ENCODE measurements around the gene TIMM17B. TPM values are rescaled to one million over a fixed set of nuclear protein-coding genes. Genes with fewer than 3 reads are reported as not detected.

TIMM17B gene
- total RNA-seq, 4 donors from 2014 or later = 4.1 to 29.5 (median 17.2) TPM

DNA sequence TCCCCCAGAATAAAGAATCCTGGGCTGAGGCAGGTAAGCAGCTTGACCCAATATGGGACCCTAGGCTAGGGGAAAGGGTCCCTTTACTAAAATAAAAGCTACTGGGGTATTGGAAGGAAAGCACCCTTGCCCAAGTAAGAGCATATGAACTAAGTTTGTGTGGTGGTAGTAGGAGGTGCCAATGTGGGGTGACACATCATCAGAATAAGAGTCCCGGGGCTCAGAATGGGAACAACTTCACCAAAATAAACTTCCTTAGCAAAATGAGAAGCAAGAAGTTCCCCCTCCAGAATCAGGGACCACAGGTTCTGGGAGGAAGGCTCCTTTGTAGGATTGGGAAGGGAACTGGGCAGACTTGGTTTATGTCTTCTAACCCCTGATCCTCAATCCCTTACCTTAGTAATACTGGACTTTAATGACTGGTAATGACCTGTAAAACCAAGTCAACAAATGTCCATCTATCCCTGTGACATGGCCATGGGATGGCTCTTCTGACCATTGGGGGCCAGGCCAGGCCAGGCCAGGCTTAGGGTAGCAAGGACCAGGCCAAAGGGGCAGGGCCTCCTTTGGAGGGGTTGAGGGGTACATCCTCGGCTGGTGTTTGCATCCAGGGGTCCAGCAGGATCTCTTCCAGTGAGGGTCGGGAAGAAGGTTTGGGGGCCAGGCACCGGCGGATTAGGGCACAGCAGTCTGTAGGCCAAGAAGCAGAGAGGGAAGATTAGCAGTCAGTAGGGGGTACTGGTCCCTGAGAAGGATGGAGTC, 16.2 kb upstream of the TIMM17B start:
- no peaks in the 10 kb centered on the region for H3K9me3 ChIP-seq
- no peaks in the 10 kb centered on the region for H3K27me3 ChIP-seq
- no peaks in the 10 kb centered on the region for H3K4me1 ChIP-seq
- no peaks in the 10 kb centered on the region for H3K36me3 ChIP-seq
- H3K4me3 ChIP-seq = no peak overlapping the region
- DNase-seq = no peak
- TF ChIP-seq, protein P1, sequence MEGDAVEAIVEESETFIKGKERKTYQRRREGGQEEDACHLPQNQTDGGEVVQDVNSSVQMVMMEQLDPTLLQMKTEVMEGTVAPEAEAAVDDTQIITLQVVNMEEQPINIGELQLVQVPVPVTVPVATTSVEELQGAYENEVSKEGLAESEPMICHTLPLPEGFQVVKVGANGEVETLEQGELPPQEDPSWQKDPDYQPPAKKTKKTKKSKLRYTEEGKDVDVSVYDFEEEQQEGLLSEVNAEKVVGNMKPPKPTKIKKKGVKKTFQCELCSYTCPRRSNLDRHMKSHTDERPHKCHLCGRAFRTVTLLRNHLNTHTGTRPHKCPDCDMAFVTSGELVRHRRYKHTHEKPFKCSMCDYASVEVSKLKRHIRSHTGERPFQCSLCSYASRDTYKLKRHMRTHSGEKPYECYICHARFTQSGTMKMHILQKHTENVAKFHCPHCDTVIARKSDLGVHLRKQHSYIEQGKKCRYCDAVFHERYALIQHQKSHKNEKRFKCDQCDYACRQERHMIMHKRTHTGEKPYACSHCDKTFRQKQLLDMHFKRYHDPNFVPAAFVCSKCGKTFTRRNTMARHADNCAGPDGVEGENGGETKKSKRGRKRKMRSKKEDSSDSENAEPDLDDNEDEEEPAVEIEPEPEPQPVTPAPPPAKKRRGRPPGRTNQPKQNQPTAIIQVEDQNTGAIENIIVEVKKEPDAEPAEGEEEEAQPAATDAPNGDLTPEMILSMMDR (IDR thresholded peaks at IDR 0.05) = no peak
- no peak for TF ChIP-seq POLR2A (IDR thresholded peaks at IDR 0.05)
- H3K27ac ChIP-seq = no peak overlapping the region
- intact Hi-C loops (cut with DNase I; ENCODE audit: low total_unique reads) = no loop called here

DNA sequence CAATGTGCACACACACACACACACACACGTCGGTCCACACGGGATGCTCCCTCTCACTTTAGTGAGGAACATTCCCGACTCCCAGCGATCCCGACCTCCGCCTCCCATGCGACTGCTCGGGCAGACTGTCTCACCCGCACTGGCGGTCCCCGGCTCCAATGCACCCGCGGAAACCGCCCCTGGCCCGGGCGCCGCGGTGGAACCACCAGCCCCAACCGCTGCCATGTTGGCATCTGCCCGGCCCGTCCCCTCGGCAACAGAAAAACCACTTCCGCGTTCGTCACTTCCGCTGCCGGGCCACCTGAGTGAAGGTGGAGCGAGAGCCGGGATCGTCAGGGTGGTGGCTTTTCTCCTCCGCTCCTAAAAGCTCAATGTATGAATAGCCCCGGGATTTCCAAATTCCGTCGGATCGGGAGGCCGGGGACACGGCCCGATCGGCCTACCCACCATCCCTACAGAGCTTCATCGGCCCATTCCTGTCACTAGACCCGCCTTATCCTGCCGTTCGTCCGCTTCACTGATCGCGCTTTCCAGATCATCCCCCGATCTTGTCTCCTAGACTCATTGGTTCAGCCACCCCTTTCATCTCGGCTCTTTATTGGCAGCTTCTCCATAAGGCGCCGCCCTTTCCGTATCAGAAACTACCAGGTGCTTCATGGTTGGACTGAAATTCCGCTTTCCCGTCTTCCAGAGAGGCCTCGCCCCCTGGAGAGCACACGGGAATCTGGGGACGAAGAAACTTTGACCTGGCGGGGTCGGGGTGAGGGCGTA, 14.0 kb upstream of the TIMM17B start, which contains the start of gene SLC35A2:
Gene SLC35A2, minus strand, starts transcription at position 235 of the 771 bp plus-strand sequence. Its CDS starts 10 bp downstream, at position 225.
- DNase-seq = peak; percentile 74 to 78
- intact Hi-C loops (cut with DNase I; ENCODE audit: low total_unique reads) = no loop called here
- Histone ChIP-seq H3K4me1 (no peaks in the 10 kb centered on the region), H3K4me3 (peak within 1 kb of the TSS; percentile 44 to 58), H3K27ac (peak within 1 kb of the TSS; percentile 51 to 66), H3K9me3 (no peaks in the 10 kb centered on the region), H3K36me3 (no peaks in the 10 kb centered on the region), H3K27me3 (no peaks in the 10 kb centered on the region)
- TF ChIP-seq POLR2A (IDR thresholded peaks at IDR 0.05) = peak; percentile 33 to 52
- TF ChIP-seq, protein P1 (IDR thresholded peaks at IDR 0.05) = no peak

DNA sequence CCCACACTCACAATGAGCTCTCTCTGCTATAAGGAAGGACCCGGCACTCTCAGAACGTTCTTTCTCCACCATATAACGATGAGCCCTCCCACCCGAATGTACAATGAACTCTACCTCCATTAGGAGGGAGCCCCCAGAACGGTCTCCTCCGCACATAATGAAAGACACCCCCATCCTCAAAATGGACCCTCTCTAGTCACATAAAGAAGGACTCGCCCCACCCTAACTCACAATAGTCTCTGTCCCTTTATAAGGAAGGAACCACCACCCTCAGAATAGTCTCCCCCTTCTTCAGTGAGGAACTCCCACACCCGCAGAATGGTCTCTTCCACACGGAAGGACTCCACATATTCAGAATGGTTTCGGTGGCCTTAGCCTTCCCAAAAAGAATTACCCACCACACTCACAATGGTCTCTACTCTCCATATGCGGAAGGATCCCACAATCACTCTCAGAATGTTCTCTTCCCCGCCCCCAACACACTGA, 13.4 kb upstream of the TIMM17B start:
- intact Hi-C loops (cut with DNase I; ENCODE audit: low total_unique reads) = no loop called here
- Histone ChIP-seq H3K4me1 (no peaks in the 10 kb centered on the region), H3K27me3 (no peaks in the 10 kb centered on the region), H3K9me3 (no peaks in the 10 kb centered on the region), H3K4me3 (peak overlapping the region; percentile 44 to 58), H3K27ac (peak overlapping the region; percentile 51 to 66), H3K36me3 (no peaks in the 10 kb centered on the region)
- TF ChIP-seq, protein P1 (IDR thresholded peaks at IDR 0.05) = no peak
- no peak for TF ChIP-seq POLR2A (IDR thresholded peaks at IDR 0.05)
- DNase-seq = no peak

DNA sequence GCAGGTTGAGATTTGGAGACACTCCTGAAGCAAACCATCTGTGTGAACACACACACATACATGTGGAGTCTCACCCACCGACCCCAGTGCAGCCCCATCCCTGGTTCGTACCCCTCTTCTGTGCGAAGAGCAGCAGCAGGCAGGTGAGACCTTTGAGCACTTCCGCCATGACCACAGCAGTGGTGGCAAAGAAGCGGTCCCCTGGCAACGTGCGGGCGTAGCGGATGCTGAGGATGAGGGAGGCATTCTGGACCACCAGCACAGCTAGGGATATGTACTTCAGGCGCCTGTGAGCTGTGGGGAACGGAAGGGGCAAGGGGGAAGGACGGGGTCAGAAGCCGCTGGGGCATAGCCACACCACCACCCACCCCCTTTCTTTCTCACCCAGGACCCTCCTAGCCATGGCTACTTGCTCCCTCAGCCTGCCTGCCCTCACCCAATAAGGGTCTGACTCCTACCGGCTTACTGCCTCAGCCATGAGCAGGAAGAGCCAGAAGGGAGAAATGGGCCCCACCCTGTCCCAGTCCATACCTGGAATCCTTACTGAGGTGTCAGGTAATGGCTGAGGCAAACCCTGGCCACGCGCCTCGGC, 12.2 kb upstream of the TIMM17B start:
- Histone ChIP-seq H3K4me1 (no peaks in the 10 kb centered on the region), H3K4me3 (no peak overlapping the region), H3K9me3 (no peaks in the 10 kb centered on the region), H3K36me3 (no peaks in the 10 kb centered on the region), H3K27me3 (no peaks in the 10 kb centered on the region), H3K27ac (no peak overlapping the region)
- DNase-seq = no peak
- TF ChIP-seq POLR2A (IDR thresholded peaks at IDR 0.05) = no peak
- TF ChIP-seq, protein P1 (IDR thresholded peaks at IDR 0.05) = no peak
- intact Hi-C loops (cut with DNase I; ENCODE audit: low total_unique reads) = no loop called here
